ENCODE data around the gene MOB4. TPM values are rescaled to one million over a fixed set of nuclear protein-coding genes. Genes with fewer than 3 reads are reported as not detected.

Gene MOB4
- total RNA-seq, 4 donors from 2014 or later, result 12.3 to 27.9 (median 25.3) TPM

DNA sequence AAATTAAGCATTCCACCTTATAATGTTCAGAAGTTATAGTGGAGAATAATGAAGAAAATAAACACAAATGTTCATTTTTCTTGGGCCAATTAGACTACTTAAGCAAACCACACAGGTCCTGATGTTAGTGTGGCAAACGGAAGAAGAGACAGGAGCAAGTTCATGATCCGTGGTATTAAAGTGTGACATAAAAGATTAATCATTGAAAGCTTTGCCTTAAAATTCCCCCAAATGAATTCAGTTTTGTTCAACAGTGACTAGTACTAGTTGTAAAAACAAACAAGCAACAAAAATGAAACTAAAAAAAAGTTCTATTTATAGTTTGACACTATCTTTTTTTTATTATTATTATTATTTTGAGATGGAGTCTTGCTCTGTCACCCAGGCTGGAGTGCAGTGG lies 85.9 kb downstream of the MOB4 start:
- no peak for TF ChIP-seq EP300 (IDR thresholded peaks at IDR 0.05; ENCODE audit: low read depth)
- TF ChIP-seq, protein P1, sequence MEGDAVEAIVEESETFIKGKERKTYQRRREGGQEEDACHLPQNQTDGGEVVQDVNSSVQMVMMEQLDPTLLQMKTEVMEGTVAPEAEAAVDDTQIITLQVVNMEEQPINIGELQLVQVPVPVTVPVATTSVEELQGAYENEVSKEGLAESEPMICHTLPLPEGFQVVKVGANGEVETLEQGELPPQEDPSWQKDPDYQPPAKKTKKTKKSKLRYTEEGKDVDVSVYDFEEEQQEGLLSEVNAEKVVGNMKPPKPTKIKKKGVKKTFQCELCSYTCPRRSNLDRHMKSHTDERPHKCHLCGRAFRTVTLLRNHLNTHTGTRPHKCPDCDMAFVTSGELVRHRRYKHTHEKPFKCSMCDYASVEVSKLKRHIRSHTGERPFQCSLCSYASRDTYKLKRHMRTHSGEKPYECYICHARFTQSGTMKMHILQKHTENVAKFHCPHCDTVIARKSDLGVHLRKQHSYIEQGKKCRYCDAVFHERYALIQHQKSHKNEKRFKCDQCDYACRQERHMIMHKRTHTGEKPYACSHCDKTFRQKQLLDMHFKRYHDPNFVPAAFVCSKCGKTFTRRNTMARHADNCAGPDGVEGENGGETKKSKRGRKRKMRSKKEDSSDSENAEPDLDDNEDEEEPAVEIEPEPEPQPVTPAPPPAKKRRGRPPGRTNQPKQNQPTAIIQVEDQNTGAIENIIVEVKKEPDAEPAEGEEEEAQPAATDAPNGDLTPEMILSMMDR (IDR thresholded peaks at IDR 0.05), result no peak
- TF ChIP-seq POLR2AphosphoS5 (IDR thresholded peaks at IDR 0.05), result no peak
- no peak for TF ChIP-seq POLR2A (IDR thresholded peaks at IDR 0.05)
- no peak for DNase-seq
- in situ Hi-C loops (cut with MboI; ENCODE audit: low pct_ligation_motif_present in 1 of 4, low pct_unique_long_range_greater_than_20kb in 1 of 4, low sequenced_read_pairs in 3 of 4) (no loop called here), intact Hi-C loops (cut with DNase I; ENCODE audit: low total_unique reads) (no loop called here)
- 68 to 70% methylated on average over 2 of the region's 2 CpGs for WGBS, 2 donors (ENCODE audit: low coverage in 1 of 2)
- H3K9me3 ChIP-seq, result no peaks in the 10 kb centered on the region
- H3K27me3 ChIP-seq, result no peaks in the 10 kb centered on the region
- H3K36me3 ChIP-seq, result no peaks in the 10 kb centered on the region
- no peak overlapping the region for H3K4me3 ChIP-seq
- no peaks in the 10 kb centered on the region for H3K4me1 ChIP-seq
- no peak overlapping the region for H3K27ac ChIP-seq

Small RNA genes lying within 50 kb of the gene (small RNA-seq; reads per million reads assigned to genes)
- gene AC020550.1, result 0 reads per million in 4 donors

Other genes starting within 250 kb of the MOB4 start
- 10 to 100 TPM; 13.9 to 46.8 (median 27.5) TPM for gene ANKRD44, start 205.3 kb upstream of the MOB4 start, total RNA-seq
- gene SF3B1, start 81.0 kb upstream of the MOB4 start, total RNA-seq, result 100 to 1,000 TPM; 282 to 531 (median 394) TPM
- 10 to 100 TPM; 10.1 to 80.8 (median 30.7) TPM for gene COQ10B, start 62.5 kb upstream of the MOB4 start, total RNA-seq
- 100 to 1,000 TPM in 2 of 4 donors, 10 to 100 TPM in 2; 75.9 to 149 (median 108) TPM for gene HSPD1, start 16.2 kb upstream of the MOB4 start, total RNA-seq
- 100 to 1,000 TPM in 2 of 4 donors, 1 to 10 TPM in 2; 3.4 to 151 (median 56.4) TPM for gene HSPE1, start 15.7 kb upstream of the MOB4 start, total RNA-seq
- 1 to 10 TPM in 2 of 4 donors, under 1 TPM in 1, not detected in 1; 0.80 to 2.6 (median 1.7) TPM for gene RFTN2, start 159.5 kb downstream of the MOB4 start, total RNA-seq
- gene MARS2, start 189.3 kb downstream of the MOB4 start, total RNA-seq, result 10 to 100 TPM in 2 of 4 donors, 1 to 10 TPM in 2; 4.4 to 14.4 (median 7.9) TPM

Data from transverse colon (tissue), 4 donors.